Activated CD8-positive, alpha-beta T cell treated with anti-CD3 and anti-CD28 coated beads for 36 hours (primary cell): ENCODE results near the gene ACP1. TPM values are rescaled to one million over a fixed set of nuclear protein-coding genes. Genes with fewer than 3 reads are reported as not detected.

ENCODE experiments used
- ATAC-seq: fragments of 200-7000 bp; cut with Tn5 transposase; one replicate; pipeline ENCODE4 v1.10.0; 2021; ENCODE audit warnings: mild to moderate bottlenecking, moderate library complexity
- CTCF ChIA-PET: fragments of 350-600 bp; sonication (Branson Sonifier 250); formaldehyde crosslinking; loops from one replicate; lab custom pipeline; 2021; ENCODE audit warnings: antibody characterized with exemption; lab: Charles Lee
- POLR2A ChIA-PET: fragments of 350-600 bp; sonication (Branson Sonifier 250); formaldehyde crosslinking; loops from one replicate; lab custom pipeline; 2021; ENCODE audit warnings: antibody characterized with exemption; lab: Charles Lee
- DNase-seq: peaks from one replicate; pipeline ENCODE4 v3.0.0-alpha.2; 2020
- H3K27ac Mint-ChIP-seq: one replicate; pipeline ENCODE4 v1.8.0; 2021; ENCODE audit warnings: mild to moderate bottlenecking, mixed read lengths
- H3K27me3 Mint-ChIP-seq: one replicate; pipeline ENCODE4 v1.8.0; 2021; ENCODE audit warnings: mixed read lengths
- H3K36me3 Mint-ChIP-seq: one replicate; pipeline ENCODE4 v1.8.0; 2021; ENCODE audit warnings: low read depth, mixed read lengths
- H3K4me1 Mint-ChIP-seq: one replicate; pipeline ENCODE4 v1.8.0; 2021; ENCODE audit warnings: low read depth, mixed read lengths
- H3K4me3 Mint-ChIP-seq: one replicate; pipeline ENCODE4 v1.8.0; 2021; ENCODE audit warnings: mild to moderate bottlenecking, moderate library complexity, mixed read lengths
- H3K9me3 Mint-ChIP-seq: one replicate; pipeline ENCODE4 v1.8.0; 2021; ENCODE audit warnings: mixed read lengths
- intact Hi-C: fragments of 100-400 bp; cut with micrococcal nuclease; formaldehyde crosslinking; loops from one replicate; pipeline ENCODE4 v1.10.0; 2022
- total RNA-seq, 2 experiments: library from RNA; stranded (reverse); gene quantifications; one replicate each; pipeline ENCODE4 v1.2.3, GENCODE V29; 2021
- TF ChIP-seq, protein P1 (sequence below): fragments of 200-600 bp; IDR thresholded peaks from one replicate; pipeline ENCODE4 v1.8.0; 2022; ENCODE audit warnings: antibody characterized with exemption, mild to moderate bottlenecking

Gene ACP1
- total RNA-seq, 2 experiments from 2014 or later: 146 to 153 TPM

DNA sequence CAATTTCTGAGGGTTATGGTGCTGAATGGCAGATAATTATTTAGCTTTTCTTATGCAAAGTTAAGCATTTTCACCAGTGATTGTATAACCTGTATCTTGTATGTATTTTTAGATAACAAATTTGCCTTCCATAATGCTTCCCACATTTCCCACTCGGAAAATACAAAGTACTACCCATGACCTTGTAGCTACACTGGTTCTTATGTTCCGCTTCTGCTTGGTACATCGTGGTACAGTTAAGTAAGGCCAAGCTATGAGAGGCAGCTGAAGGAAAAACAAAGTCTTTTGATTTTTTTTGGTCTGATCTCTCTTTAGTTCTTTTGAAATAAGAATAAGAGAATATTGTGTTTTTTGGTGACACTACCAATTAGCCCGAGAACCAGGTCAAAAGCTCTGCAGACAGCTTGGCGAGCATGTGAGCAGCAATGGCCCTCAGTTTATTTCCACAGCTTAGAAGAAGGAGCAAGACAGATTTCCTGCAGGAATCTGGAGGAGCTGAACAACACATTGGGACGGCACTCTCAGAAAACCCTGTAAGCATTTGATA lies 27.7 kb upstream of the ACP1 start:
- Mint-ChIP-seq H3K27me3 (no peaks in the 10 kb centered on the region), H3K9me3 (peaks cover 2% of the 10 kb centered on the region), H3K4me1 (peaks cover 9% of the 10 kb centered on the region), H3K27ac (no peak overlapping the region), H3K4me3 (no peak overlapping the region), H3K36me3 (peaks cover 20% of the 10 kb centered on the region)
- POLR2A ChIA-PET: interaction anchor here (1.5 kb wide), 1 partner anchor 26 kb away, joined by 3 read pairs; the partner anchor contains the start of gene SH3YL1
- TF ChIP-seq, protein P1, sequence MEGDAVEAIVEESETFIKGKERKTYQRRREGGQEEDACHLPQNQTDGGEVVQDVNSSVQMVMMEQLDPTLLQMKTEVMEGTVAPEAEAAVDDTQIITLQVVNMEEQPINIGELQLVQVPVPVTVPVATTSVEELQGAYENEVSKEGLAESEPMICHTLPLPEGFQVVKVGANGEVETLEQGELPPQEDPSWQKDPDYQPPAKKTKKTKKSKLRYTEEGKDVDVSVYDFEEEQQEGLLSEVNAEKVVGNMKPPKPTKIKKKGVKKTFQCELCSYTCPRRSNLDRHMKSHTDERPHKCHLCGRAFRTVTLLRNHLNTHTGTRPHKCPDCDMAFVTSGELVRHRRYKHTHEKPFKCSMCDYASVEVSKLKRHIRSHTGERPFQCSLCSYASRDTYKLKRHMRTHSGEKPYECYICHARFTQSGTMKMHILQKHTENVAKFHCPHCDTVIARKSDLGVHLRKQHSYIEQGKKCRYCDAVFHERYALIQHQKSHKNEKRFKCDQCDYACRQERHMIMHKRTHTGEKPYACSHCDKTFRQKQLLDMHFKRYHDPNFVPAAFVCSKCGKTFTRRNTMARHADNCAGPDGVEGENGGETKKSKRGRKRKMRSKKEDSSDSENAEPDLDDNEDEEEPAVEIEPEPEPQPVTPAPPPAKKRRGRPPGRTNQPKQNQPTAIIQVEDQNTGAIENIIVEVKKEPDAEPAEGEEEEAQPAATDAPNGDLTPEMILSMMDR: no peak
- intact Hi-C loops: no loop called here
- ATAC-seq: no peak
- CTCF ChIA-PET: interaction anchor here (1.5 to 4.1 kb wide), 3 partner anchors 8 to 53 kb away, joined by 3 to 21 read pairs (median 3); no protein-coding TSS in a partner anchor
- no peak for DNase-seq

DNA sequence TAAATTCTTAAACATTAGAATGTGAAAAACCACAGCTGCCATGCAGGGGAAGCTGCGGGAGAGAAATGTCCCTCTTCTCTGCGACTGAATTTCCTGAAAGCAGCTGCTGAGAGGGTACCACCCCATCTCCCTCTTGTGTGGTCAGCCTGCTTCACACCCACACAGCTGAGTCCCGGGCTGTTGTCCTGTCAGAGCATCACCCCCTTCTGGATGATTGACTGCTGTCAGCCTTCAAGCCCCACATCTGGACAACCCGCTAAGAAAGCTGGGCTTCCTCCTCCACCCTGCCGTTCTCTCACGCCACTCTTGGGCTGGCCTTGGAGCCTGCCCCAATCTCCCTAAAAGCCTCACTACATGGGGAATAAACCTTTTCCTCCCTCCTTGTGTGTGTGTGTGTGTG lies 26.9 kb upstream of the ACP1 start:
- DNase-seq: no peak
- peaks cover 2% of the 10 kb centered on the region for H3K9me3 Mint-ChIP-seq
- peaks cover 9% of the 10 kb centered on the region for H3K4me1 Mint-ChIP-seq
- no peaks in the 10 kb centered on the region for H3K27me3 Mint-ChIP-seq
- TF ChIP-seq, protein P1: no peak
- intact Hi-C loops: no loop called here
- no peak for ATAC-seq
- H3K36me3 Mint-ChIP-seq: peaks cover 26% of the 10 kb centered on the region
- POLR2A ChIA-PET: interaction anchor here (1.5 kb wide), 1 partner anchor 25 kb away, joined by 3 read pairs; the partner anchor contains the start of gene SH3YL1
- no peak overlapping the region for H3K4me3 Mint-ChIP-seq
- CTCF ChIA-PET: interaction anchor here (1.2 to 4.1 kb wide), 3 partner anchors 10 to 399 kb away, joined by 3 to 21 read pairs (median 3); no protein-coding TSS in a partner anchor
- no peak overlapping the region for H3K27ac Mint-ChIP-seq

DNA sequence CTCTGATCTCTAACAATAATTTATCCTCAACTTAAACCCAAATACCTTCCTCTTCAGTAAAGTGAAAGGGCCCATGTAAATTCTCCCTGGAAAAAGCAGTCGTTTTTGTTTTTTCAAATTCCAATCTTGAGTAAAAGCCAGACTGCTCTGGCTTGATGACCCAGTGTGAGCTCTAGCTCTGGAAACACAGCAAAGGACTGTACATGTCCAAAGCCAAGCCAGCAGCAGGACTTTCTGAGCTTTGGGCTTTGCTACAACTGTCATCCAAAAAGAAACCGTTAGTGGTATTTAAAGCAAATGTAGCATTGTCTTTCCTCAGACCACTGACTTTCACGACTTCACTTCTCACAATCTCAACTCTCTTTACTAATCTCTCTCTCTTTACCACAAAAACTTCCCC lies 26.3 kb upstream of the ACP1 start:
- H3K36me3 Mint-ChIP-seq: peaks cover 28% of the 10 kb centered on the region
- POLR2A ChIA-PET: interaction anchor here (1.5 kb wide), 1 partner anchor 25 kb away, joined by 3 read pairs; the partner anchor contains the start of gene SH3YL1
- CTCF ChIA-PET: interaction anchor here (1.2 to 4.1 kb wide), 4 partner anchors 9 to 398 kb away, joined by 3 to 21 read pairs (median 4); no protein-coding TSS in a partner anchor
- H3K9me3 Mint-ChIP-seq: peaks cover 2% of the 10 kb centered on the region
- H3K4me3 Mint-ChIP-seq: no peak overlapping the region
- intact Hi-C loops: no loop called here
- no peak for DNase-seq
- H3K27ac Mint-ChIP-seq: no peak overlapping the region
- H3K27me3 Mint-ChIP-seq: no peaks in the 10 kb centered on the region
- H3K4me1 Mint-ChIP-seq: peaks cover 9% of the 10 kb centered on the region
- no peak for ATAC-seq
- TF ChIP-seq, protein P1: no peak

DNA sequence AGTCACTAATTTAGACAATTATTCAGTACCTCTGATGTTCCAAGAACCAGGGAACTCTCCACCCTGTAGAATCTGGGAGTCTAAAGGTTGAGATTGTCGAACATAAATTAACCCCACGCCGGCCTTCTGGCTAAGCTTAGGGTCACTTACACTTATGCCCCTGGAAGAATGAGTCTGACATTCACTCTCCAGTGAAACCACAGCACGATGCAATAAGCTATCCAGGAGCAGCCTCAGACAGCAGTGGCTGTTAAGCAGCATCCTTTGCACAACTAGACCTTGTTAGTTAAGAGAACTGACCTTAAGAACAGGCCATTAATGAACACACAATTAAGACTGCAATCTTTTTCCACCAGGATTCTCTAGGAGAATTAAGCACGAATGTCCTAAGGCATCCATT lies 25.9 kb upstream of the ACP1 start:
- intact Hi-C loops: no loop called here
- Mint-ChIP-seq H3K9me3 (peaks cover 2% of the 10 kb centered on the region), H3K36me3 (peaks cover 30% of the 10 kb centered on the region), H3K4me3 (no peak overlapping the region), H3K27me3 (no peaks in the 10 kb centered on the region), H3K27ac (no peak overlapping the region), H3K4me1 (peaks cover 9% of the 10 kb centered on the region)
- CTCF ChIA-PET: interaction anchor here (1.5 to 4.1 kb wide), 3 partner anchors 9 to 51 kb away, joined by 3 to 21 read pairs (median 4); no protein-coding TSS in a partner anchor
- no peak for ATAC-seq
- POLR2A ChIA-PET: no interaction called here
- TF ChIP-seq, protein P1: no peak
- no peak for DNase-seq

DNA sequence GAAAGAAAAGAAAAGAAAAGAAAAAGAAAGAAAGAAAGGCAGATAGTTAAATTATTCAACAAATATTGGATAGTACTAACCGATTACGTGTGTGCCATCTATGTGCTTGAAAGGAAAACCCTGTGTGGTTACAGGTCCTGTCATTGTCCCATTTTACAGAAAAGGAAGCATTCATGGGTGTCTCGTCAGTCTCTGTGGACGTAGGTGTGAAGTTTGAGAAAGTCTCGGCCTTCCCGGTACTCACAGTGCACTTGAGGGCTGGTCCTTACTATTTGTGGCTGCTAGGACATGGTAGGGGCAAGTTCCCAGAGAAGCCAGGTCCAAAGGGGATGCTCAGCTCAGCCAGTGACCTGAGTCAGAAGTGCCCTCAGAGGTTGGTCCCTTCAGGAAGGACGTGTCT lies 20.2 kb upstream of the ACP1 start:
- H3K36me3 Mint-ChIP-seq: peaks cover 37% of the 10 kb centered on the region
- no peak overlapping the region for H3K4me3 Mint-ChIP-seq
- H3K27me3 Mint-ChIP-seq: no peaks in the 10 kb centered on the region
- H3K9me3 Mint-ChIP-seq: peaks cover 2% of the 10 kb centered on the region
- ATAC-seq (no peak), DNase-seq (no peak)
- H3K4me1 Mint-ChIP-seq: peaks cover 3% of the 10 kb centered on the region
- POLR2A ChIA-PET: no interaction called here
- CTCF ChIA-PET: interaction anchor here (1.0 to 1.3 kb wide), 2 partner anchors 8 to 10 kb away, joined by 3 to 5 read pairs; no protein-coding TSS in a partner anchor
- no peak overlapping the region for H3K27ac Mint-ChIP-seq
- intact Hi-C loops: no loop called here
- TF ChIP-seq, protein P1: no peak
